Esophagus muscularis mucosa (tissue), 4 donors: Measurements from ENCODE around the gene NFIB. TPM values are rescaled to one million over a fixed set of nuclear protein-coding genes. Genes with fewer than 3 reads are reported as not detected.

Source experiments
- DNase-seq: peaks from one replicate; pipeline ENCODE4 v3.0.0-alpha.2; 2017; ENCODE audit errors: extremely low spot score
- H3K27ac ChIP-seq, 4 donors: fragments of 200-600 bp; sonication (generic); replicated peaks in 1 of 4; 1 replicate in 3 of 4; 2 replicates in 1 of 4; pipeline ENCODE4 v1.5.1; 2016 to 2019; ENCODE audit warnings: mild to moderate bottlenecking in 1 of 4
- H3K27me3 ChIP-seq, 4 donors: fragments of 200-600 bp; sonication (generic); one replicate each; pipeline versions ENCODE4 v1.5.1 to v1.6.0; 2016 to 2019
- H3K36me3 ChIP-seq, 4 donors: fragments of 200-600 bp; sonication (generic); one replicate each; pipeline ENCODE4 v1.5.1; 2016 to 2019
- H3K4me1 ChIP-seq, 4 donors: fragments of 200-600 bp; sonication (generic); one replicate each; pipeline ENCODE4 v1.5.1; 2016 to 2019
- H3K4me3 ChIP-seq, 4 donors: fragments of 200-600 bp; sonication (generic); 1 replicate in 2 of 4; 2 replicates in 2 of 4; pipeline ENCODE4 v1.5.1; 2016 to 2019; ENCODE audit warnings: mild to moderate bottlenecking in 4 of 4, moderate library complexity in 1 of 4
- H3K9me3 ChIP-seq, 4 donors: fragments of 200-600 bp; sonication (generic); 1 replicate in 3 of 4; 2 replicates in 1 of 4; pipeline ENCODE4 v1.5.1; 2016 to 2019
- CTCF ChIP-seq, 3 experiments: fragments of 200-600 bp in 2 of 3; fragments of 450-650 bp in 1 of 3; sonication (generic) in 2 of 3; IDR thresholded peaks; one replicate each; pipeline ENCODE4 v1.5.1; 2017 to 2019; ENCODE audit warnings: antibody characterized with exemption in 3 of 3, mild to moderate bottlenecking in 2 of 3, moderate library complexity in 1 of 3
- EP300 ChIP-seq: sonication (generic); formaldehyde crosslinking; IDR thresholded peaks from one replicate; pipeline ENCODE4 v1.6.1; 2017; ENCODE audit warnings: antibody characterized with exemption
- POLR2A ChIP-seq: fragments of 450-650 bp; IDR thresholded peaks from one replicate; pipeline ENCODE4 v1.6.1; 2017; ENCODE audit warnings: antibody characterized with exemption, moderate library complexity, mild to moderate bottlenecking, low read depth
- POLR2AphosphoS5 ChIP-seq, 2 donors: sonication (generic); formaldehyde crosslinking; IDR thresholded peaks; one replicate each; pipeline ENCODE4 v1.6.1; 2017; ENCODE audit warnings: antibody characterized with exemption in 2 of 2
- WGBS: methylation state at CpG from one replicate; pipeline ENCODE4 v1.1.5; 2018; 5-methylcytosine and 5-hydroxymethylcytosine counted together
- intact Hi-C: fragments of 100-400 bp; cut with DNase I; formaldehyde crosslinking; loops from one replicate; pipeline ENCODE4 v1.15.1; 2023
- total RNA-seq, 4 donors: library from RNA; depleted of rRNA; stranded (reverse); fragments of >200 nt; gene quantifications; one replicate each; pipeline versions ENCODE4 v1.1.0 to v1.2.1, GENCODE V29; 2016

Gene NFIB
- total RNA-seq, 4 donors from 2014 or later, result 38.1 to 64.4 (median 55.8) TPM

DNA sequence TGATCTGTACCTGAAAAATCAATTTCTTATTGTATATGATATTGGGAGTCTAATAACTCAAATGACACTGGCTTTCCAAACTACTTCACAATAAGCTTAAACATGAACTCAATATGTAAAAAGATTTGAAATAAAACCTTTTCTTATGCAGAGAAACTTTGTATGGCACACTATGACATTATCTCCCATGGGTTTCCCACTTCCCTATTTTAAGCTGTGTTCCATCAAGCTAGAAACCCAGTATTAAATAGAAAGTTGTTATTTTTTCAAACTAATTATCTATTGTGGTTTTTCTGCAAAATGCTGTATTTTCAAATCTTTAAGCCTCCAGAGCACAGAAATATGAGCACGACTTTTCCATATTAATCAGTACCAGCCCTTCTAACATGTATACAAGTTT, 174.7 kb downstream of the NFIB start:
- Histone ChIP-seq H3K27me3 (no peaks in the 10 kb centered on the region), H3K36me3 (no peaks in the 10 kb centered on the region), H3K4me1 (peaks cover 0 to 7% (median 2%) of the 10 kb centered on the region in 4 donors), H3K9me3 (no peaks in the 10 kb centered on the region), H3K27ac (no peak overlapping the region), H3K4me3 (no peak overlapping the region)
- intact Hi-C loops, result no loop called here
- WGBS, result 90% methylated on average over 1 of the region's 1 CpG
- no peak for TF ChIP-seq POLR2A
- DNase-seq, result no peak

DNA sequence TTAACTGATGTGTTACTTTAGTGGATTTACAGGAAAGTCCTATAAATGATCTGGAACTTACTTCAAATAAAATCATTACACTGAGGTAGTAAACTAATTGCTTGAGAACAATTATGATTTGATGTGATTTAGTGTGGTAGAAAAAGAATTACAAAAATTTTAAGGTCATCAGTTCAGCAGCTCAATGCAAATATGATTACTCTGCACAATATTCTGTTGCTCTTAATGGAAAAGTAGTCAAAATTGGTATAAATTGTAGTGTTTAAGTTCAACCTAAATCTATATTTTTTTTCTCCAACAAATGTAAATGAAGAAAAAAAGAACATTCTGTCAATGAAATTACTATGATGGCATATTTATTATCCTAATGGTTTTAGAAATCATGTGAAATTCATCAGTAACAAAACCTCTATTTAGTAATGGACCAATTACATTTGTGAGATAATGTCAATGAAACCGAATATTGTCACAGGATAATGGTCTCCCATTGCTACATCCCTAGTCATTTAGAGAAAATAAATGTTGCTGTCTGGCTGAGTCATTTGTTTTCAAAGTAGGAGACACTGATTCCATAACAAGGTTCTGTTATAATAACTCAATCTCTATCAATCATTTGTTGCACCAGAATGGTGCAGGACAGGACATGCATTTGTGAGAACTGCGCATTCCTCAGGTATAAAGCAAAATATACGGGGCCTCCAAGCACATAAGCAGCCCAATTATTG, 177.1 kb downstream of the NFIB start:
- Histone ChIP-seq H3K27ac (no peak overlapping the region), H3K9me3 (no peaks in the 10 kb centered on the region), H3K4me1 (peaks cover 11 to 20% (median 16%) of the 10 kb centered on the region in 4 donors), H3K4me3 (no peak overlapping the region), H3K36me3 (no peaks in the 10 kb centered on the region), H3K27me3 (no peaks in the 10 kb centered on the region)
- no peak for TF ChIP-seq POLR2A
- TF ChIP-seq POLR2AphosphoS5 (IDR thresholded peaks at IDR 0.05), result no peak
- no peak for TF ChIP-seq CTCF (IDR thresholded peaks at IDR 0.05)
- no peak for TF ChIP-seq EP300
- no peak for DNase-seq
- intact Hi-C loops, result no loop called here
- WGBS, result 92% methylated on average over 3 of the region's 3 CpGs

DNA sequence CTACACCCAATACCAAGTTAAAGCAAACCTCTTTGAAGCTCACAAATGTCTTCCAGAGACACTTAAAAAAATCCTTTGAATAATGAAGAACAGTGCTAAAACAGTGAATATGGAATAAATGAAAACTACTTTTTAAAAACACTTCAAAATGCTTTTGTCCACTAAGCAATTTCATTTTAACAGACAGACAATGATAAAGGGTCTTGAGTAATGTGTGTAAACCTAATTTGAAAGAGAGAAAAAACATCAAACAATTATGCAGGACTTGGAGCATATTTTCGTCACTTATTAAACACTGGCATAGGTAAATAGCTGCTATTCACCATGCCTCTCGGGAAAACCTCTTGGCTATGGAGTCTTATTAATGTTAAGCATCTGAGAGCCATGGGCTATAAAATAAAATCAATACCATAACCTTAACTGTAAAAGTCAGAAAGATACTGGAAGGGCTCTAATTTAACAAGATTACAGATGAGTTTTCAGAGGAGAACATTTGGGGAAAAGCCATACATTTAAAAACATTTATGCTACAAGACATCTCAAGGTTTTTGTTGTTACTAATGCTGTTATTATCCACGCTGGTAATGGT, 177.8 kb downstream of the NFIB start:
- Histone ChIP-seq H3K4me1 (peaks cover 11 to 20% (median 16%) of the 10 kb centered on the region in 4 donors), H3K27me3 (no peaks in the 10 kb centered on the region), H3K4me3 (no peak overlapping the region), H3K9me3 (no peaks in the 10 kb centered on the region), H3K36me3 (no peaks in the 10 kb centered on the region), H3K27ac (no peak overlapping the region)
- TF ChIP-seq POLR2A (no peak), POLR2AphosphoS5 (IDR thresholded peaks at IDR 0.05) (no peak), CTCF (IDR thresholded peaks at IDR 0.05) (no peak), EP300 (no peak)
- no peak for DNase-seq
- intact Hi-C loops, result no loop called here
- WGBS, result 98% methylated on average over 3 of the region's 3 CpGs

GRCh38 chr9:14135421-14135820, 178.5 kb downstream of the NFIB start:
- Histone ChIP-seq H3K4me1 (peaks cover 11 to 24% (median 19%) of the 10 kb centered on the region in 4 donors), H3K27me3 (no peaks in the 10 kb centered on the region), H3K4me3 (no peak overlapping the region), H3K27ac (no peak overlapping the region), H3K9me3 (no peaks in the 10 kb centered on the region), H3K36me3 (no peaks in the 10 kb centered on the region)
- 91% methylated on average over 1 of the region's 1 CpG for WGBS
- DNase-seq, result no peak
- no peak for TF ChIP-seq EP300
- TF ChIP-seq POLR2A, result no peak
- TF ChIP-seq CTCF (IDR thresholded peaks at IDR 0.05), result no peak
- TF ChIP-seq POLR2AphosphoS5 (IDR thresholded peaks at IDR 0.05), result no peak
- intact Hi-C loops, result no loop called here

- intact Hi-C loops, result no loop called here
Measured at GRCh38 chr9:14133394-14133793, 180.5 kb downstream of the NFIB start.

More at GRCh38 chr9:14133394-14133793, 180.5 kb downstream of the NFIB start:
- Histone ChIP-seq H3K27me3 (no peaks in the 10 kb centered on the region), H3K4me3 (no peak overlapping the region), H3K36me3 (no peaks in the 10 kb centered on the region), H3K9me3 (no peaks in the 10 kb centered on the region), H3K4me1 (peaks cover 11 to 19% (median 18%) of the 10 kb centered on the region in 4 donors), H3K27ac (peak overlapping the region in 2 of 4 donors; percentile 13 to 37)
- DNase-seq, result no peak
- TF ChIP-seq POLR2AphosphoS5 (IDR thresholded peaks at IDR 0.05) (no peak), EP300 (no peak), CTCF (IDR thresholded peaks at IDR 0.05) (no peak), POLR2A (no peak)
